Raji (cell line): ENCODE results near the gene RD3L.

ENCODE experiments used
- POLR2A ChIP-seq: IDR thresholded peaks from 2 replicates; pipeline ENCODE4 v1.6.1; 2011; ENCODE audit warnings: low read depth, low read length, control low read depth; ENCODE audit not compliant: insufficient read depth

RD3L gene

GRCh38 chr14:103905842-103906456, 36.4 kb downstream of the RD3L start:
- TF ChIP-seq POLR2A: no peak

DNA sequence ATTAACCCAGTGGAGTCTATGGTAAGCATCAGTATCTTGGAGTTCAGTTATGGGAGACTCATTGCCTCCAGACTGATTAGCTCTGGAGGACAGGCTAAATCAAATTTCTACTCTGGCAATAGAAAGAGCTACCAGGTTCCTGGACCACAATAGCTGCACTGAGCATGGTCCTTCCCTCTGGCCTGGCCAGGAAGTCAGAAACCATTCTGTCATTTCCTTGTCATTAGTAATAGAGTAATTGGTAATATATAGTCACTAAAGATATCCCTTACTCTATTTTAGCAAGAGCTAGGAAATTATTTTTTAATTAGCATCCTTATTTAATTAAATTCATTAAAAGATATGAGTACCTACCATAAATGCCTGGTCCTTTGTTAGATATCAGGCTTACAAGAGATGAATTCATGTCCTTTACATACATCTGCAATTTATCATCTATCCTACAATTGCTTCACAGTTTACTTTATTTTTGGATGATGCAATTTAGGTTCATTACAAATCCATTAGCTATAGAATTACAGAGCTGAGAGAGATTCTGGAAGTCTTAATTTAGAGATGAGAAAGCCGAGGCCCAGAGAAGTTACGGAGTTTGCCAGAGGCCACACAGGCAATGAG, 37.7 kb downstream of the RD3L start:
- no peak for TF ChIP-seq POLR2A

DNA sequence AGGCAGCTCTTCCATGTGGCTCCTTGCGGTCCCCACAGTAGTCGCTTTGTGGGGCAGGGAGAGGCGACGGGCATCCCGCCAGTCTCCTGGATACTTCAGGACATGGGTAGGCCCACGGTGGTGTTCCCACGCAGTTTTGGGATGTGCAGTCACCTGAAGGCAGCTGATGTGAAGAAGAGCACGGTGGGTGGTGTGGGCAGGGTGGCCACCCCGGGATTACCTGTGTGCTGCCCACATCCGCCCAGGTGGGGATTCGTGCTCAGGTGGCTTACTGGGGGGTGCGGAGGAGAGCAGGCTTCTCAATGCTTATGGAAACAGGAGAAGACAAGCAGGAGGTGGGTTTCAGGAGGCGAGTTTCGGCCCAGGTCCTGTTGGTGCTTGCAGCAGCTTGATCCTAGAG, 42.5 kb downstream of the RD3L start:
- no peak for TF ChIP-seq POLR2A

DNA sequence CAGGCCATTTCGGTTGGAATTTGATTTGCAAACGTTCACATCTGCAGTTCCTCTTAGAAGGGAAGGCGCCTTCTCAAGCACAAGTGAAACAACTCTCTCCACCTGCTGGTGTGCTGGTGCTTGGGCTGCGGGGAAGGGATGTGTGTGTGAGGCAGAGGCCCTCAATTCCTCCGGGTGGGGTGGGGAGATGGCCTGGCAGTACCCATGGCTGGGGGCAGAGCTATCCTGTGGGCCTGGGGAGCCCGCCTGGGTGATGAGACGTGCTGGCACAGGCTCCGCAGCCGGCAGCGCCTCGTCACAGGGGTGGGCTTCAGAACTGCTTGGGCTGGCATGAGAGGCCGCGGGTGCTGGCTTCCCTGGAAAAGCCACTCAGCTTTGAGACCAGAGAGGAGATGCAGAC, 43.0 kb downstream of the RD3L start:
- TF ChIP-seq POLR2A: no peak

DNA sequence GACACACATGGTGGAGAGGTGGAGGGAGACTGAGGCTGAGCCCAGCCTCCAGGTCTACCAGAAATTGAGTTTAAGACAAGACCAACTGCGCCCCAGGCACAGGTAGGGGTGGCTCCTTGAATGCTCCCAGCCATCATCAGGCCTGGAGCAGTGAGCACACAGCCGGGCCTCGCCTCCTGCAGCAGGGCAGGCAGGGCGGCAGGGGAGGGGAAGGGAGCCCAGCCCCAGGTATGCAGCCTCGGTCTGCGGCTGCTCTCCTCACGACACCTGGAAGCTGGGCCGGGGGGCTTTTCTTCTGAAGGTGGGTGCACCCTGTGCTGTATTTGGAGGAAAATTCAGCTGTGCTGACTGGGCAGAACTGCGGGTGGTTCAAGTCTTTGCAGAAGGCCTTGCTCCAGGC, 43.6 kb downstream of the RD3L start:
- no peak for TF ChIP-seq POLR2A

DNA sequence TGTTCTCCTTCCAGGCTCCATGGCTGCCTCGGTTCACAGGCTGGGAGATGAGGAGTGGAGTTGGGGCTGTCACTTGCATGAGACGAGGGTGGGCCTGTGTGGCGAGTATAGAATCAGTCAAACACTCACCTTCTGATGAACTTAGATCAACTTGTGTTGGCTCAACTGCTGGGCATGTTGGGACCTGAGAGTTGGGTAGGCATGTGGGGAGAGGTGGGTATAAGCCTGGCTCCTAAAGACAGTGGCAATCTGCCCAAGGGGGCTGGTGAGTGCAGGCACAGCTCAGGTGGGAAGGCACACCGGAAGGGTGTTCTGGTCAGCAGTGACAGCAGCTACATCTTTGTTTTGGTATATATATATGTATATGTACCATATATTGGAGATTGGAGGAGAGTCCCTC, 44.1 kb downstream of the RD3L start:
- TF ChIP-seq POLR2A: no peak

DNA sequence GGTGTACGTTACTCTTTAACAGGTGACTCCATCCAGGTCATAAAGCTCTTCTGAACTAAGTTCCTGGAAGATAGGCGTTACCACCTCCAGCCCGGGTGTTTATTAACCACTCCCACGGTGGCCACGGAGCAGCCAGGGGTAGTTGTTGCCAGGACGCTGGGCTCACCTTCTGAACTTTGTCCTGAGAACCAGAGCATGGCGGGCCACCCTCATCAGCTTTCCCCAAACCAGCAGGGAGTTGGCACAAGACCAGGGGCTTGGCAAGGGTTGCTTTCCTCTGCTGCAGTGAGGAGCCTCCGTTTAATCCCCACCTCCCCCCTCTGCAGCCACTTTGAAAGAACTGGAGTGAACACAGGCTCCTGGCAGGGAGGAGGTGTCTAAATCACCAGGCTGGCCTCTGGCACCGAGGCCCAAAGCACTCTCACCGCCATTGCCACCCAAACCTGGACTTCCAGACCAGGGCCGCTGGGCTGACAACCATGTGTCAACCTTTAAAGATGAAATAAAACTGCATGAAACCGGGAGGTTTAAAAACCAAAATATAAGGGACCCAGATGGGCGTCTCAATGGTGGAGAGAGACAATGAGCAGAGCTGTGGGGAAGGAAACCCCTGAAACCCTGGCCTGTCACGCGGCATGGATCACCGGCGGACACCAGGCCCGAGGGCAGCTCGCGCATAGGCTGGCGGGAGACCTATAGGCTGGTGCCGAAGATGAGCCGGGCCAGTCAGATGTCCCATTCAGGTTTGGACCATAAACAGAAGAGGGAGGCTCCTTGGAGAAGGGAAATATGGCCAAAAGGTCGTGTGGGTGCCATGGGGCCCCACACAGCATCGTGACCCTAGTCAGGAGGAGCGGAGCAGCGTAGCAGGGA, 45.0 kb downstream of the RD3L start:
- TF ChIP-seq POLR2A: no peak

DNA sequence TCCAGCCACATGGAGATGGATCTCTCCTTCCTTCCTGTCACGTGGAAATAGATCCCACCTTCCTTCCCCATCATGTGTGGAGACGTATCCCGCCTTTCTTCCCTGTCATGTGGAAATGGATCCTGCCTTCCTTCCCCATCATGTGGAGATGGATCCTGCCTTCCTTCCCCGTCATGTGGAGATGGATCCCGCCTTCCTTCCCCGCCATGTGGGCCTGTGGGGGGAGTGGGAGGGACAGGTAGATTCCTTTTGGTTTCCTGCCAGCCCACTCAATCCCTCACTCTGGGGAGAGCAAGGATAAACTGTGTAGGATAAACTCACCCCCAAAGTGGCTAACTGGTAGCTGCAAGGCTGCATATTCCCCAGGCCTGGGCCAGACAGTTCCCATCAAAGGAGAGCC, 45.8 kb downstream of the RD3L start:
- TF ChIP-seq POLR2A: no peak

DNA sequence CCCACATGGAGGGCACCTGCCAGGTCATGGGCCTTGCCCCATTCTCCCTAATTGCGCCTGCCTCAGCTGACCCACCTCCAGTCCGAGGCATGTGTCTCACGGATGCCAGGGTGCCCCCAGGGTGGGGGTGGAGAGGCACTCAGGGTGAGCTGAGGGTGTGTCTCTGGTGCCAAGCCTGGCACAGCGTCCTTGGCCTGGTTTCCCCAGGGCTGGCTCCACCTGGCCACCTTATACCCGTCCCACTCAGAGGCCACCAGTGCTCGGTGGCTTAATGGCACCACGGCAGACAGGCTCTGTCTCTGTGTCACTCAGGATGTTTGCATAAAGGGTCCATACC, 47.6 kb downstream of the RD3L start:
- TF ChIP-seq POLR2A: no peak

DNA sequence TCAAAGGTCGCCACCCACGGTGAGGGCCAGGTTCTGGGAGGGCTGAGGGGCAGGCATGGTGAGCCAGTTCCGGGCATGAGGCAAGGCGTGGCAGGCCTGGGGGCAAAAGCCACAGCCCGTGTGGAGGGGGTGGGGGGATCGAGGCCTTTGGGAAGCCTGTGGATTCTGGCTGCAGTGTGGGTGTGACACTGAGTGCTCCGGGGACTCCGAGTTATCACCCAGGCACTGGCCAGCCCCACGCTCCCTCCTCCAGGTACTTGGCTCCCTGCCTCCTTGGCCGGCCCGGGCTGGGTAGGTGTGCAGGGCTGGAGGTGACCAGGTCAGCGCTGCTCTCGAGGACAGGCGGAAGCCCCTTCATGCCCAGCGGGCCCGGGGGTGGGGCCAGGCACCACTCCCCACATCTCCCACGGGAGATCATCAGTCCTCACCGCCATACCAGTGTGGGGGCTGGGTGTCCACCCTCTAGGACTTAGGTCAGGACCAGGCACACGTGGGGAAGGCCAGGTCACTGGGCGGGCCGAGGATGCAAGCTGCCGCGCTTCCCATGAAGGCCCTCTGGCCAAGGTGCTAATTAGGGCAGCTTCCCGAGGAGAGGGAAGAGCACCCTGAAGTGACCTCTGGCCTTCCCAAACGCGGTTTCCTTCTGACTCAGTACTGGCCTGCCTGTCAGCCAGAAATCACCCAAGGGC, 48.2 kb downstream of the RD3L start:
- no peak for TF ChIP-seq POLR2A

DNA sequence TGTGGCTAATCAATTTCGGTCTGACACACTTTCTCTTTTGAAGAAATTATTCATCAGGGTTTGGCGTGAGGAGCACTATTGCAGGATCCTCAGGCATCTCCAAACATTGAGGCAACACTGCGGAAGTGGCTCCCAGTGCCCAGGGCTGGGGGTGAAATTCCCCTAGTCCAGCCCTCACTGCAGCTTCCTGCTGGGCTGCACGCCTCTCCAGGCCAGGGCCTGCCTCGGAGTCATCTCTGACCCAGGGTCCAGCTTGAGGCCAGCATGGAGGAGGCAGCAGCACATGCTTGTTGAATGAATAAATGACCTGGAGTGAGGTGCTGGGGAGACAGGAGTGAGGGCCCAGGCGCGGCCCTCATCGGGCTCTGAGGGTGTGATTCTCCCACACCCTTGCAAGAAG, 50.1 kb downstream of the RD3L start:
- no peak for TF ChIP-seq POLR2A

- TF ChIP-seq POLR2A: no peak
Observed at GRCh38 chr14:103891667-103892215, 50.6 kb downstream of the RD3L start.

DNA sequence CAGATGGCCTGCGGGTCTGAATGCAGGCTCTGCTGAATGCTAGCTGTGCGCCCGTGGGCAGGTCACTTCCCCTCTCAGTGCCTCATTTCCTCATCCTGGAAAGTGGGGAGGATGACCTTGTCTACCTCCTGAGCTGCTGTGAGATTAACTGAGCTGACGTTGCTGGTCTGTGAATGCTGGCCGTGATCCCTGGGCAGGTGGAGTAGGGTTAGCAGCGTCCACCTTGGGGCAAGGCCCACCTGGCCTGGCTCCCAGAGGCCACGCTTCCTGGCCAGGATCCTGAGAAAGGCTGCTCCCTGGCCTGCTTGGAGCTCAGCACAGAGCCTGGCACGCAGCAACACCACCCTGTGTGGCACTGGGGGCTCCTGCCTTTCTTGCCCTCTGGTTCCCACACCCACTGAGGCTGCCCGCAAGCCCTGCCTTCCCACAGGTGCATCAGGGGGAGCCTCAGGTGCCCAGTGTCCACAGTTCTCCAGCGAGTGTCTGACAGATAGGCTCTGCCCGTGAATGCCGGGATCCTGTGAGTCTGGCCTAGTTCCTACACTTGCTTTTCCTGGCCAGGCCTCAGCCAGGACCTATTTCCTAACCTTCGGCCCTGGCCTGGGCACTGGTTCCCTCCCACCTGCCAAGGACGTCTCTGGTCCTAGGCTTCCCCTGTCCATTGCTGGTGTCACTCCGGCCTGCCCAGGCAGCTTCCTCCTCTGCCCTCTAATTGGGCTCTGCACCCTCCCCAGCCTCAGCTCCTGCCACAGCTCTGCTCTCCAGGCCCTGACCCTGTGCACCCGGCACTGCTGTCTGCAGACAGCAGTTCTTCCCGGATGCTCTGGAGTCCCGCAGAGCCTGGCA, 51.3 kb downstream of the RD3L start:
- TF ChIP-seq POLR2A: no peak
